ENCODE data around the gene NAV1.
A peak's percentile ranks its signal among the peaks of the same experiment; 100 is the strongest.
"Not testable (repeated sequence)": the region's sequence is repeated elsewhere in the genome, so short reads cannot be mapped to it uniquely, and the experiment has no call there.

NAV1 gene

GRCh38 chr1:201538612-201539551 is at the start of gene NAV1:
NAV1 (plus strand) TSS chr1:201539127; CDS start chr1:201622885, 83,758 bp downstream.
- DNase-seq, result peak; percentile 16 to 76 (median 68)

GRCh38 chr1:201489643-201490261 is 49.2 kb upstream of the NAV1 start:
- no peak for DNase-seq

GRCh38 chr1:201490708-201491131 is 48.2 kb upstream of the NAV1 start:
- DNase-seq, result no peak

- DNase-seq, result no peak
These were observed 46.9 kb upstream of the NAV1 start for GRCh38 chr1:201491896-201492511.

- DNase-seq, result not testable (repeated sequence)
These were observed 45.8 kb upstream of the NAV1 start for GRCh38 chr1:201493026-201493656.

- peak in 2 of 3 experiments; percentile 8 to 45 for DNase-seq
These were observed 44.9 kb upstream of the NAV1 start for GRCh38 chr1:201493757-201494617.

- DNase-seq, result peak in 2 of 3 experiments; percentile 86 to 97
These were observed 43.2 kb upstream of the NAV1 start for GRCh38 chr1:201495551-201496295.

GRCh38 chr1:201496296-201496690 is 42.6 kb upstream of the NAV1 start:
- DNase-seq, result peak in 2 of 3 experiments; percentile 74 to 87

GRCh38 chr1:201497935-201498509 is 40.9 kb upstream of the NAV1 start:
- no peak for DNase-seq

- no peak for DNase-seq
These were observed 40.3 kb upstream of the NAV1 start for GRCh38 chr1:201498621-201499020.

- no peak for DNase-seq
These were observed 39.7 kb upstream of the NAV1 start for GRCh38 chr1:201499191-201499590.

GRCh38 chr1:201499795-201500669 is 38.9 kb upstream of the NAV1 start:
- no peak for DNase-seq

GRCh38 chr1:201500670-201501120 is 38.2 kb upstream of the NAV1 start:
- no peak for DNase-seq

- DNase-seq, result no peak
These were observed 37.8 kb upstream of the NAV1 start for GRCh38 chr1:201501144-201501543.

- DNase-seq, result peak; percentile 38 to 94 (median 79)
These were observed 37.0 kb upstream of the NAV1 start for GRCh38 chr1:201501812-201502510.

- no peak for DNase-seq
These were observed 36.4 kb upstream of the NAV1 start for GRCh38 chr1:201502511-201502857.

GRCh38 chr1:201503397-201504176 is 35.3 kb upstream of the NAV1 start:
- DNase-seq, result peak in 2 of 3 experiments; percentile 38 to 65

GRCh38 chr1:201504179-201504631 is 34.7 kb upstream of the NAV1 start:
- no peak for DNase-seq

All from NCI-H1417 (cell line).